Measurements from ENCODE around the gene ADCY5.
A peak's percentile ranks its signal among the peaks of the same experiment; 100 is the strongest.

Gene ADCY5

GRCh38 chr3:123340336-123340735 lies 108.6 kb downstream of the ADCY5 start:
- Mint-ChIP-seq H3K27ac (no peak overlapping the region), H3K9me3 (peaks cover 4% of the 10 kb centered on the region), H3K36me3 (ENCODE audit: low read depth) (no peaks in the 10 kb centered on the region), H3K27me3 (ENCODE audit: low read depth, poor library complexity) (peaks cover 12% of the 10 kb centered on the region), H3K4me3 (no peak overlapping the region), H3K4me1 (peaks cover 57% of the 10 kb centered on the region)
- no peak for TF ChIP-seq CTCF (IDR thresholded peaks at IDR 0.05)
- no peak for DNase-seq

- DNase-seq = no peak
- Mint-ChIP-seq H3K27me3 (ENCODE audit: low read depth, poor library complexity) (peaks cover 6% of the 10 kb centered on the region), H3K36me3 (ENCODE audit: low read depth) (no peaks in the 10 kb centered on the region), H3K4me1 (peaks cover 53% of the 10 kb centered on the region), H3K27ac (no peak overlapping the region), H3K9me3 (peaks cover 4% of the 10 kb centered on the region), H3K4me3 (no peak overlapping the region)
- TF ChIP-seq CTCF (IDR thresholded peaks at IDR 0.05) = no peak
These were observed 109.6 kb downstream of the ADCY5 start for GRCh38 chr3:123339302-123339701.

GRCh38 chr3:123338620-123339061 lies 110.2 kb downstream of the ADCY5 start:
- H3K27ac Mint-ChIP-seq = peak overlapping the region; percentile 80
- DNase-seq = no peak
- TF ChIP-seq CTCF (IDR thresholded peaks at IDR 0.05) = no peak

GRCh38 chr3:123337948-123338619 lies 110.8 kb downstream of the ADCY5 start:
- Mint-ChIP-seq H3K27me3 (ENCODE audit: low read depth, poor library complexity) (peaks cover 6% of the 10 kb centered on the region), H3K9me3 (peaks cover 4% of the 10 kb centered on the region), H3K36me3 (ENCODE audit: low read depth) (no peaks in the 10 kb centered on the region), H3K4me1 (peaks cover 44% of the 10 kb centered on the region), H3K4me3 (no peak overlapping the region), H3K27ac (peak overlapping the region; percentile 80)
- no peak for TF ChIP-seq CTCF (IDR thresholded peaks at IDR 0.05)
- peak; percentile 26 for DNase-seq

More at GRCh38 chr3:123338620-123339061, 110.2 kb downstream of the ADCY5 start:
- H3K4me3 Mint-ChIP-seq = no peak overlapping the region
- H3K9me3 Mint-ChIP-seq = peaks cover 4% of the 10 kb centered on the region
- H3K27me3 Mint-ChIP-seq (ENCODE audit: low read depth, poor library complexity) = peaks cover 6% of the 10 kb centered on the region
- no peaks in the 10 kb centered on the region for H3K36me3 Mint-ChIP-seq (ENCODE audit: low read depth)
- peaks cover 48% of the 10 kb centered on the region for H3K4me1 Mint-ChIP-seq

- DNase-seq = no peak
- Mint-ChIP-seq H3K27me3 (ENCODE audit: low read depth, poor library complexity) (peaks cover 4% of the 10 kb centered on the region), H3K9me3 (peaks cover 4% of the 10 kb centered on the region), H3K4me1 (peaks cover 38% of the 10 kb centered on the region), H3K27ac (no peak overlapping the region), H3K36me3 (ENCODE audit: low read depth) (no peaks in the 10 kb centered on the region), H3K4me3 (no peak overlapping the region)
- TF ChIP-seq CTCF (IDR thresholded peaks at IDR 0.05) = no peak
These were observed 111.7 kb downstream of the ADCY5 start for GRCh38 chr3:123337226-123337625.

GRCh38 chr3:123336441-123336851 lies 112.4 kb downstream of the ADCY5 start:
- DNase-seq = no peak
- peaks cover 4% of the 10 kb centered on the region for H3K9me3 Mint-ChIP-seq
- peaks cover 34% of the 10 kb centered on the region for H3K4me1 Mint-ChIP-seq
- no peak overlapping the region for H3K27ac Mint-ChIP-seq
- peaks cover 4% of the 10 kb centered on the region for H3K27me3 Mint-ChIP-seq (ENCODE audit: low read depth, poor library complexity)
- no peak for TF ChIP-seq CTCF (IDR thresholded peaks at IDR 0.05)
- no peaks in the 10 kb centered on the region for H3K36me3 Mint-ChIP-seq (ENCODE audit: low read depth)
- no peak overlapping the region for H3K4me3 Mint-ChIP-seq
